ENCODE measurements around the gene ALX4. TPM values are rescaled to one million over a fixed set of nuclear protein-coding genes. Genes with fewer than 3 reads are reported as not detected.

Gene ALX4
- total and polyA plus RNA-seq, 2 experiments from 2014 or later: not detected

- Histone ChIP-seq H3K9me2 (ENCODE audit: insufficient read depth) (no peaks in the 10 kb centered on the region), H4K20me1 (replicated peaks; ENCODE audit: insufficient read depth) (no peaks in the 10 kb centered on the region), H3K27me3 (ENCODE audit: insufficient read depth) (no peaks in the 10 kb centered on the region), H3K27ac (ENCODE audit: low read depth) (no peak overlapping the region), H3K79me2 (replicated peaks; ENCODE audit: insufficient read depth) (no peaks in the 10 kb centered on the region), H3K4me3 (no peak overlapping the region), H3K4me2 (no peak overlapping the region), H3K36me3 (ENCODE audit: insufficient read depth) (no peaks in the 10 kb centered on the region), H3K4me1 (ENCODE audit: insufficient read depth) (no peaks in the 10 kb centered on the region), H2AFZ (no peak overlapping the region), H3F3A (replicated peaks; ENCODE audit: low read depth) (no peaks in the 10 kb centered on the region)
- Mint-ChIP-seq H3K4me1 (peaks cover 3% of the 10 kb centered on the region; the same call in 2 of the 3 replicates), H3K36me3 (ENCODE audit: low read depth) (no peaks in the 10 kb centered on the region; the same call in 2 of the 3 replicates), H3K27ac (no peak overlapping the region), H3K27me3 (ENCODE audit: insufficient read depth, low read depth, poor library complexity) (peaks cover 8% of the 10 kb centered on the region), H3K4me3 (no peak overlapping the region), H3K9me3 (no peaks in the 10 kb centered on the region)
- no peak for ATAC-seq
- no peak for DNase-seq (ENCODE audit: low spot score)
- TF ChIP-seq REST (IDR thresholded peaks at IDR 0.05; ENCODE audit: unreplicated experiment) (no peak), EZH2phosphoT487 (IDR thresholded peaks at IDR 0.05; ENCODE audit: unreplicated experiment) (no peak)
Measured at GRCh38 chr11:44264761-44265160, 45.2 kb downstream of the ALX4 start.

- Histone ChIP-seq H4K20me1 (replicated peaks; ENCODE audit: insufficient read depth) (no peaks in the 10 kb centered on the region), H3K4me3 (no peak overlapping the region), H3K4me2 (no peak overlapping the region), H2AFZ (no peak overlapping the region), H3K4me1 (ENCODE audit: insufficient read depth) (no peaks in the 10 kb centered on the region), H3K27ac (ENCODE audit: low read depth) (no peak overlapping the region), H3K27me3 (ENCODE audit: insufficient read depth) (no peaks in the 10 kb centered on the region), H3K79me2 (replicated peaks; ENCODE audit: insufficient read depth) (no peaks in the 10 kb centered on the region), H3K9me2 (ENCODE audit: insufficient read depth) (no peaks in the 10 kb centered on the region), H3F3A (replicated peaks; ENCODE audit: low read depth) (no peaks in the 10 kb centered on the region), H3K36me3 (ENCODE audit: insufficient read depth) (no peaks in the 10 kb centered on the region)
- Mint-ChIP-seq H3K4me3 (no peak overlapping the region), H3K4me1 (peaks cover 3% of the 10 kb centered on the region; the same call in 2 of the 3 replicates), H3K36me3 (ENCODE audit: low read depth) (no peaks in the 10 kb centered on the region; the same call in 2 of the 3 replicates), H3K27me3 (ENCODE audit: insufficient read depth, low read depth, poor library complexity) (peaks cover 8% of the 10 kb centered on the region), H3K27ac (no peak overlapping the region), H3K9me3 (no peaks in the 10 kb centered on the region)
- DNase-seq (ENCODE audit: low spot score) (no peak), ATAC-seq (no peak)
- TF ChIP-seq, protein P1, sequence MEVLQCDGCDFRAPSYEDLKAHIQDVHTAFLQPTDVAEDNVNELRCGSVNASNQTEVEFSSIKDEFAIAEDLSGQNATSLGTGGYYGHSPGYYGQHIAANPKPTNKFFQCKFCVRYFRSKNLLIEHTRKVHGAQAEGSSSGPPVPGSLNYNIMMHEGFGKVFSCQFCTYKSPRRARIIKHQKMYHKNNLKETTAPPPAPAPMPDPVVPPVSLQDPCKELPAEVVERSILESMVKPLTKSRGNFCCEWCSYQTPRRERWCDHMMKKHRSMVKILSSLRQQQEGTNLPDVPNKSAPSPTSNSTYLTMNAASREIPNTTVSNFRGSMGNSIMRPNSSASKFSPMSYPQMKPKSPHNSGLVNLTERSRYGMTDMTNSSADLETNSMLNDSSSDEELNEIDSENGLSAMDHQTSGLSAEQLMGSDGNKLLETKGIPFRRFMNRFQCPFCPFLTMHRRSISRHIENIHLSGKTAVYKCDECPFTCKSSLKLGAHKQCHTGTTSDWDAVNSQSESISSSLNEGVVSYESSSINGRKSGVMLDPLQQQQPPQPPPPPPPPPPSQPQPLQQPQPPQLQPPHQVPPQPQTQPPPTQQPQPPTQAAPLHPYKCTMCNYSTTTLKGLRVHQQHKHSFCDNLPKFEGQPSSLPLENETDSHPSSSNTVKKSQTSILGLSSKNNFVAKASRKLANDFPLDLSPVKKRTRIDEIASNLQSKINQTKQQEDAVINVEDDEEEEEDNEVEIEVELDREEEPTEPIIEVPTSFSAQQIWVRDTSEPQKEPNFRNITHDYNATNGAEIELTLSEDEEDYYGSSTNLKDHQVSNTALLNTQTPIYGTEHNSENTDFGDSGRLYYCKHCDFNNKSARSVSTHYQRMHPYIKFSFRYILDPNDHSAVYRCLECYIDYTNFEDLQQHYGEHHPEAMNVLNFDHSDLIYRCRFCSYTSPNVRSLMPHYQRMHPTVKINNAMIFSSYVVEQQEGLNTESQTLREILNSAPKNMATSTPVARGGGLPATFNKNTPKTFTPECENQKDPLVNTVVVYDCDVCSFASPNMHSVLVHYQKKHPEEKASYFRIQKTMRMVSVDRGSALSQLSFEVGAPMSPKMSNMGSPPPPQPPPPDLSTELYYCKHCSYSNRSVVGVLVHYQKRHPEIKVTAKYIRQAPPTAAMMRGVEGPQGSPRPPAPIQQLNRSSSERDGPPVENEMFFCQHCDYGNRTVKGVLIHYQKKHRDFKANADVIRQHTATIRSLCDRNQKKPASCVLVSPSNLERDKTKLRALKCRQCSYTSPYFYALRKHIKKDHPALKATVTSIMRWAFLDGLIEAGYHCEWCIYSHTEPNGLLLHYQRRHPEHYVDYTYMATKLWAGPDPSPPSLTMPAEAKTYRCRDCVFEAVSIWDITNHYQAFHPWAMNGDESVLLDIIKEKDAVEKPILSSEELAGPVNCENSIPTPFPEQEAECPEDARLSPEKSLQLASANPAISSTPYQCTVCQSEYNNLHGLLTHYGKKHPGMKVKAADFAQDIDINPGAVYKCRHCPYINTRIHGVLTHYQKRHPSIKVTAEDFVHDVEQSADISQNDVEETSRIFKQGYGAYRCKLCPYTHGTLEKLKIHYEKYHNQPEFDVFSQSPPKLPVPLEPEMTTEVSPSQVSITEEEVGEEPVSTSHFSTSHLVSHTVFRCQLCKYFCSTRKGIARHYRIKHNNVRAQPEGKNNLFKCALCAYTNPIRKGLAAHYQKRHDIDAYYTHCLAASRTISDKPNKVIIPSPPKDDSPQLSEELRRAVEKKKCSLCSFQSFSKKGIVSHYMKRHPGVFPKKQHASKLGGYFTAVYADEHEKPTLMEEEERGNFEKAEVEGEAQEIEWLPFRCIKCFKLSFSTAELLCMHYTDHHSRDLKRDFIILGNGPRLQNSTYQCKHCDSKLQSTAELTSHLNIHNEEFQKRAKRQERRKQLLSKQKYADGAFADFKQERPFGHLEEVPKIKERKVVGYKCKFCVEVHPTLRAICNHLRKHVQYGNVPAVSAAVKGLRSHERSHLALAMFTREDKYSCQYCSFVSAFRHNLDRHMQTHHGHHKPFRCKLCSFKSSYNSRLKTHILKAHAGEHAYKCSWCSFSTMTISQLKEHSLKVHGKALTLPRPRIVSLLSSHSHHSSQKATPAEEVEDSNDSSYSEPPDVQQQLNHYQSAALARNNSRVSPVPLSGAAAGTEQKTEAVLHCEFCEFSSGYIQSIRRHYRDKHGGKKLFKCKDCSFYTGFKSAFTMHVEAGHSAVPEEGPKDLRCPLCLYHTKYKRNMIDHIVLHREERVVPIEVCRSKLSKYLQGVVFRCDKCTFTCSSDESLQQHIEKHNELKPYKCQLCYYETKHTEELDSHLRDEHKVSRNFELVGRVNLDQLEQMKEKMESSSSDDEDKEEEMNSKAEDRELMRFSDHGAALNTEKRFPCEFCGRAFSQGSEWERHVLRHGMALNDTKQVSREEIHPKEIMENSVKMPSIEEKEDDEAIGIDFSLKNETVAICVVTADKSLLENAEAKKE (CRISPR knock-in tag; IDR thresholded peaks at IDR 0.05): no peak
- TF ChIP-seq EZH2 (IDR thresholded peaks at IDR 0.05; ENCODE audit: low read depth, unreplicated experiment) (no peak), JUNB (IDR thresholded peaks at IDR 0.05; ENCODE audit: unreplicated experiment) (no peak), STAT1 (IDR thresholded peaks at IDR 0.05; ENCODE audit: unreplicated experiment) (no peak), POLR2AphosphoS5 (IDR thresholded peaks at IDR 0.05; ENCODE audit: low read depth) (no peak), ZNF331 (CRISPR knock-in tag; IDR thresholded peaks at IDR 0.05; ENCODE audit: low read depth) (no peak), ETS1 (IDR thresholded peaks at IDR 0.05) (no peak)
Measured at GRCh38 chr11:44264438-44264749, 45.5 kb downstream of the ALX4 start.

Measured in GM23338 (cell line).